T-helper 2 cell treated with Interferon-gamma antibody and Interleukin-4, amounts not matched to agents 5 μg/mL and 100 μg/mL, for 36 hours (primary cell): ENCODE results near the gene PARS2.

Experiments used
- DNase-seq: peaks from one replicate; pipeline ENCODE4 v3.0.0; 2021; ENCODE audit warnings: low spot score
- H3K27ac Mint-ChIP-seq: one replicate; pipeline ENCODE4 v1.8.0; 2021; ENCODE audit warnings: mild to moderate bottlenecking, mixed read lengths
- H3K27me3 Mint-ChIP-seq: one replicate; pipeline ENCODE4 v1.8.0; 2021; ENCODE audit warnings: low read depth, mixed read lengths
- H3K36me3 Mint-ChIP-seq: one replicate; pipeline ENCODE4 v1.8.0; 2021; ENCODE audit warnings: low read depth, mixed read lengths
- H3K4me1 Mint-ChIP-seq: one replicate; pipeline ENCODE4 v1.8.0; 2021; ENCODE audit warnings: low read depth, mixed read lengths
- H3K4me3 Mint-ChIP-seq: one replicate; pipeline ENCODE4 v1.8.0; 2022; ENCODE audit warnings: mild to moderate bottlenecking, moderate library complexity, mixed read lengths
- H3K9me3 Mint-ChIP-seq: one replicate; pipeline ENCODE4 v1.8.0; 2021; ENCODE audit warnings: mixed read lengths

Gene PARS2

DNA sequence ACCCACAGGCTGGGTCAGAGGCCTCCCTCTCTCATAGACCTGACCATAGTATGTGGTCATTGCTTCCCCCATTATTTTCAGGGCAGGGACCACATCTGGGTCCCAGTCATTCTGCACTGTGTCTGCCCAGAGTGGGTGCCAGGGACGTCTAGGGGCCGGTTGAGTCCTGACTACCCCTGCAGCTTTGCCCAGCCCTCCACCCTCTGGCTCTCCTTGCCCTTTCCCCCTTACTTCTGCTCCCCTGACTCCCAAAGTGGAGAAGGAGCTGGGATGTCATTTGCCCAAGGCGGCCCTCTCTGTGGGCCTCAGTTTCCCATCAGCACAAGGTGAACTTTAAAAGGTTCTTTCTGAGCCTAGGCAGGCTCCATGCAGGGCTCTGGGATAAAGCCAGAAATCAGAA lies 41.1 kb upstream of the PARS2 start:
- no peak overlapping the region for H3K27ac Mint-ChIP-seq
- no peaks in the 10 kb centered on the region for H3K27me3 Mint-ChIP-seq
- H3K4me3 Mint-ChIP-seq = no peak overlapping the region
- no peaks in the 10 kb centered on the region for H3K36me3 Mint-ChIP-seq
- H3K4me1 Mint-ChIP-seq = peaks cover 32% of the 10 kb centered on the region
- DNase-seq = no peak
- H3K9me3 Mint-ChIP-seq = no peaks in the 10 kb centered on the region

GRCh38 chr1:54804471-54805132 lies 40.3 kb upstream of the PARS2 start:
- no peaks in the 10 kb centered on the region for H3K9me3 Mint-ChIP-seq
- H3K27ac Mint-ChIP-seq = peak overlapping the region; percentile 26
- H3K4me3 Mint-ChIP-seq = no peak overlapping the region
- no peaks in the 10 kb centered on the region for H3K27me3 Mint-ChIP-seq
- peaks cover 38% of the 10 kb centered on the region for H3K4me1 Mint-ChIP-seq
- DNase-seq = peak; percentile 35
- H3K36me3 Mint-ChIP-seq = no peaks in the 10 kb centered on the region

GRCh38 chr1:54803761-54804470 lies 39.6 kb upstream of the PARS2 start:
- H3K4me3 Mint-ChIP-seq = no peak overlapping the region
- H3K27ac Mint-ChIP-seq = peak overlapping the region; percentile 26

DNA sequence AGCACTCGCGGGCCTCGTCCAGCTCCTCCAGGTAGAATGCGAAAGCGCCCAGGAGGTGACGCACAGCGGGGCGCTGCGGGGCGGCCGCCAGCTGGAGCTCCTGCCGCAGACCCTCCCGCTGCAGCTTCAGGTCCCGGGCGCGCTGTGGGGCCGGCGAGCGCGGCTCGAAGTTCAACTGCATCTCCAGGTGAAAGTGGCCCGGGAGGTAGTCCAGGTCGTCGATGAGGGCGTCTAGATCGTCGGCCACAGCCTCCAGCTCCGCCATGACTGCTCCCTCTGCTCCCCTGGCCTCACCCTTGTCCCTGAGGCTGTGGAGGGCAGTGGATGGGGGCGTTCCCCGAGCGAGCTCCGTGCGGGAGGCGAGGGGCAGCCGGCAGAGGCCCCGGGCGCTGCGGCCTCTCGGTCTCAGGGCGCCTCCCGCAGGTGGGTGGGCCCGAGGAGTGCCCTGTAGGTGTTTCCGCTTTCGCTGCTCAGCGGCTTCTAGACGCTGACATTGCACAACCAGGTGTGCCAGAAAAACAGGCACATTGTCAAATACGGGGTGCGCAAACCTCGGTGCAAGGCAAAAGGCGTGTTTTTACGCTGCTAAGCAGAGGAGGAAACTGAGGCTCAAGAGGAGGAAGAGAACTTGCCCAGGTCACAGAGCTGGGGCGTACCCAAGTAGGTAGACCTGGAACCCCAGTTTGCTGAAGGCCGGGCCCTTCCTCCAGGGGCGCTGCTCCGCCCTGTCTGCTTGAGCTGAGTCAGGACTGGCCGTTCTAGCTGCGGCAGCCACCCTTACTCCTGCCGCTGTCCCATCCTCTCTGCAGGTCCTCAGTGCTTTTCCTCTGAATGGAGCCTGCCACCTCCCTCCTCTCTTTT lies 36.8 kb upstream of the PARS2 start, which contains the start of gene TTC22:
TSS of gene TTC22 (minus strand) at position 425 of the 861 bp plus-strand sequence. CDS start at position 265, 160 bp downstream.
- peak; percentile 63 for DNase-seq
- peak within 1 kb of the TSS; percentile 92 for H3K4me3 Mint-ChIP-seq
- peaks cover 40% of the 10 kb centered on the region for H3K4me1 Mint-ChIP-seq
- peak within 1 kb of the TSS; percentile 79 for H3K27ac Mint-ChIP-seq
- no peaks in the 10 kb centered on the region for H3K9me3 Mint-ChIP-seq
- H3K27me3 Mint-ChIP-seq = no peaks in the 10 kb centered on the region
- no peaks in the 10 kb centered on the region for H3K36me3 Mint-ChIP-seq

More at GRCh38 chr1:54803761-54804470, 39.6 kb upstream of the PARS2 start:
- DNase-seq = no peak
- Mint-ChIP-seq H3K4me1 (peaks cover 45% of the 10 kb centered on the region), H3K36me3 (no peaks in the 10 kb centered on the region), H3K9me3 (no peaks in the 10 kb centered on the region), H3K27me3 (no peaks in the 10 kb centered on the region)

DNA sequence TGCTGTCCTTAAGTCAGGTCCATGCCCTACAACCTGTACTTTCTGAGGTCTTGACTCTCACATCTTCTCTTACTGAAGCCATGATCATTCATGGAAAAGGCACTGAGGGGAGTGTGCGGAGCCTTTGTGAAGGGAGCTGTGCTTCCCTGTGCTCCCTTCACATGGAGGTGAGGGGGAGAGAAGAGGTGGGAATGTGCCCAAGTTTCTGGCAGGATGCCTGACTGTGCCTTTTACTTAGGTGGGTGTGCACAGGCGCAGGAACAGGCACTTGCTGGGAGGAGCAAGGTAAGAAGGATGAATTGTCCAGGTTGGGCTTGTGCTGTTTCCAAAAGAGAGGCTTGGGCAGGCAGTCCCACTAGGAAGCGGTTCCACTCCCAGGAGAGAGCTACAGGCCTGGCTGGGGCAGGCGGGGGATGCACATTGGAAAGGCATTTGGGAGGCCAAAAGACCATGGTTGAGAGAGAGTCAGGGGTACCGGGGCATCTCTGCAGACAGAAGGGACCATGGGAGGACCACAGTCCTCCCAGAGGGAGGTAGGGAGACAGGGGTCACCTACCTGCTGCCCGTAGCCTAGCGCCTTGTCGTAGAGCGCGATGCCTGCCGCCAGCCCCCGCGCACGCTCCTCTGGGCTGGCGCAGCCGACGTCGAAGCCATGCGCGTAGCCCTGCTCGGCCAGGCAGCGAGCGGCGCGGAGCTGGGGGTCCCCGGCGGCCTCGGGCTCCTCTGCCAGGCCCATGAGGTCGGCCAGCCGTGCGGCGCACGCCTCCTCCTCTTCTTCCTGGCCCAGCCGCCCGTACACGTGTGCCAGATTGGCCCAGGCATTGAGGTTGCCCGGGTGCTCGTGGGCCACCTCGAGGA lies 35.9 kb upstream of the PARS2 start:
- Mint-ChIP-seq H3K27me3 (no peaks in the 10 kb centered on the region), H3K4me1 (peaks cover 40% of the 10 kb centered on the region), H3K4me3 (peak overlapping the region; percentile 92), H3K27ac (peak overlapping the region; percentile 42), H3K36me3 (no peaks in the 10 kb centered on the region), H3K9me3 (no peaks in the 10 kb centered on the region)
- no peak for DNase-seq

DNA sequence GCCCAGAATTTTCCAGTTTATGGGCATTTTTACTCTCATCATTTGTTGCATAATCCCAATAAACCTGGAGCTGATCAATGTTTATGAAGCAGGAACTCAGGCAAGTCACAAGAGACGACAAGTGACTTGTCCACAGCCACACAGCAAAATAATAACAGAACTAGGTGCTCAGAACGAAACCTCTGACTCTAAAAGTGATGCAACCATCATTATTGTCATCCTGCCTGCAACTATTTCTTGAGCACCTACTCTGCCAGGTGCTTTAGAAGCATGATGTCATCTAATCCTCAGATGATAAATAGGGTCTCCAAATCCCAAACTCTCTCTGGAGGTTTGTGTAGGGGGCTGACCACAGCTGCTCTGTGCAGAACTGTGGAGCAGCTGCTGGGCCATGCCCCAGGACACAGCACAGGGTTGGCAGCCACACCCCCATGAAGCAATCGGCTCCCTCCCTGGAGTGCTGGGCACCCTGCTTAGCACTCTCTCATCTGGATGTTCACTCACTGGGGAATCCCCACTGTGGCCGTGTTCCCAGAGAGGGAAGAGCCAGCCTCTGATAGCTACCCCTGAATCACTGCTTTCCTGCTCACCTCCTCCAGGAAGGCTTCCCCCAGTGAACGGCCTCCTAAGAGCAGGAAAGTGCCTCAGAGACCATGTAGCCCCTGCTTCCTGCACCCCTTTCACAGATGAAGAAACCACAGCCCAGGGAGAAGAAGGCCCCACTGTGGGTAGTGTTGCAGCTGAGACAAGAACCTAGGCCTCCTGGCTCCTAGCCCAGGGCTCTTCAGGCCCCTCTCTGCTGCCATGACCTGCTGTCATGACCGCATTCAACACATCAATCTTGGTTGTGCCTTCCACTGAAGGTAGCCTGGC lies 34.7 kb upstream of the PARS2 start:
- peak overlapping the region; percentile 61 for H3K27ac Mint-ChIP-seq
- peak overlapping the region; percentile 78 for H3K4me3 Mint-ChIP-seq
- H3K9me3 Mint-ChIP-seq = no peaks in the 10 kb centered on the region
- no peaks in the 10 kb centered on the region for H3K27me3 Mint-ChIP-seq
- H3K4me1 Mint-ChIP-seq = peaks cover 33% of the 10 kb centered on the region
- peak; percentile 29 for DNase-seq
- no peaks in the 10 kb centered on the region for H3K36me3 Mint-ChIP-seq

DNA sequence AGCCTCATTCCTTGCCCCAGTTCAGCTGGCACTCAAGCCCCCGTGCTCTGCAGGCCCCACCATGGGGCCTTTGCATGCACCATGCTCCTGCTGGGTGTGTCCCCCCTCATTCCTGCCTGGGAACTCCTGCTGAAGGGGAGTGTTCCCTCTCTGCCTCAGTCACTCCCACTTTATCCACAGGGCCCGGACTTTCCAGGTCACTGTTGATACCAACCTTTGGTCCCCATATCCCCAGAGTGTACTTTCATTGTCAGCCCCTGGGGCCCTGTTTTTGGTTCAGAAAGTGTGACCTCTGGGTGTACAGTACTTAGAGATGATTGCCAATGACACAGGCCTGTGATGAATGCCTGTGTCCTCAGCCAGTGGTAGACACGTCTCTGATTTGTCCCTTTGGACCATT lies 33.9 kb upstream of the PARS2 start:
- H3K27ac Mint-ChIP-seq = no peak overlapping the region

DNA sequence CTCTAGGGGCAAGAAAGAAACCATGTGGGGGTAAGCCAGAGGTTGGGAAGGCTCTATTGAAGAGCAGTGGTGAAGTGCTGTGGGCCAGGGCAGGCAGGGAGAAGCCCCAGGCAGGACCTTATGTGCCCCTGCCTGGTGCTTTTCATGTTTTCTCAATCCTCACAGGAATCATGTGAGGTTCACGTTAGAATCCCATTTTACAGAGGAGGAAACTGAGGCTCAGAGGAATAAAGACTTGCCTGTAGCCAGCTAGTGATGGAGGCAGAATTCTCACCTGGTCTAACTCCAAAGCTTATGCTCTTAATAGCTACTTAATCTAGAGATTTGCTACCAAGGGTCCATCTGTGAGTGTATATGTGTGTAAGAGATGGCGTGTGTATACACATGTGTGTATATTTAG lies 32.6 kb upstream of the PARS2 start:
- Mint-ChIP-seq H3K9me3 (peaks cover 3% of the 10 kb centered on the region), H3K4me1 (peaks cover 30% of the 10 kb centered on the region), H3K36me3 (no peaks in the 10 kb centered on the region), H3K27ac (no peak overlapping the region), H3K4me3 (no peak overlapping the region), H3K27me3 (no peaks in the 10 kb centered on the region)
- no peak for DNase-seq

More for the DNA sequence above, 33.9 kb upstream of the PARS2 start:
- Mint-ChIP-seq H3K4me3 (no peak overlapping the region), H3K9me3 (no peaks in the 10 kb centered on the region), H3K36me3 (no peaks in the 10 kb centered on the region), H3K4me1 (peaks cover 31% of the 10 kb centered on the region), H3K27me3 (no peaks in the 10 kb centered on the region)
- DNase-seq = no peak

- H3K4me3 Mint-ChIP-seq = no peak overlapping the region
- H3K4me1 Mint-ChIP-seq = peaks cover 24% of the 10 kb centered on the region
- H3K36me3 Mint-ChIP-seq = no peaks in the 10 kb centered on the region
- H3K27me3 Mint-ChIP-seq = no peaks in the 10 kb centered on the region
- H3K9me3 Mint-ChIP-seq = peaks cover 7% of the 10 kb centered on the region
- H3K27ac Mint-ChIP-seq = no peak overlapping the region
- no peak for DNase-seq
Observed at GRCh38 chr1:54795841-54796468, 31.6 kb upstream of the PARS2 start.

DNA sequence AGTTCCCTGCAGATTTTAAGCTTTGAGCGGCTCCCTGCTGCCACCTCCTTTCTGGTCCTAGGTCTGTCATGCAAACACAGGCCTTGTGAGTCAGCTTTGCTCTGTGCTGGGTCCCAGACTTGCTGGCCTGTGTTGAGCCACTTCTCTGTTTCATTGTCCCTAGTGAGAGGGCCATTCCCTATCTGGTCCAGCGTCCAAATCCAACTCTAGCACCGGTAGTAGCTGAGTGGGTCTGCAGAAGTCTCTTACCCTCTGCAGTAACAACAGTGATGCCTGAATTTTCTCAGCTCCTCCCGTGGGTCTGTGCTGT lies 31.0 kb upstream of the PARS2 start:
- peaks cover 24% of the 10 kb centered on the region for H3K4me1 Mint-ChIP-seq
- H3K27me3 Mint-ChIP-seq = no peaks in the 10 kb centered on the region
- DNase-seq = no peak
- H3K4me3 Mint-ChIP-seq = no peak overlapping the region
- no peaks in the 10 kb centered on the region for H3K36me3 Mint-ChIP-seq
- H3K9me3 Mint-ChIP-seq = peaks cover 7% of the 10 kb centered on the region
- no peak overlapping the region for H3K27ac Mint-ChIP-seq

DNA sequence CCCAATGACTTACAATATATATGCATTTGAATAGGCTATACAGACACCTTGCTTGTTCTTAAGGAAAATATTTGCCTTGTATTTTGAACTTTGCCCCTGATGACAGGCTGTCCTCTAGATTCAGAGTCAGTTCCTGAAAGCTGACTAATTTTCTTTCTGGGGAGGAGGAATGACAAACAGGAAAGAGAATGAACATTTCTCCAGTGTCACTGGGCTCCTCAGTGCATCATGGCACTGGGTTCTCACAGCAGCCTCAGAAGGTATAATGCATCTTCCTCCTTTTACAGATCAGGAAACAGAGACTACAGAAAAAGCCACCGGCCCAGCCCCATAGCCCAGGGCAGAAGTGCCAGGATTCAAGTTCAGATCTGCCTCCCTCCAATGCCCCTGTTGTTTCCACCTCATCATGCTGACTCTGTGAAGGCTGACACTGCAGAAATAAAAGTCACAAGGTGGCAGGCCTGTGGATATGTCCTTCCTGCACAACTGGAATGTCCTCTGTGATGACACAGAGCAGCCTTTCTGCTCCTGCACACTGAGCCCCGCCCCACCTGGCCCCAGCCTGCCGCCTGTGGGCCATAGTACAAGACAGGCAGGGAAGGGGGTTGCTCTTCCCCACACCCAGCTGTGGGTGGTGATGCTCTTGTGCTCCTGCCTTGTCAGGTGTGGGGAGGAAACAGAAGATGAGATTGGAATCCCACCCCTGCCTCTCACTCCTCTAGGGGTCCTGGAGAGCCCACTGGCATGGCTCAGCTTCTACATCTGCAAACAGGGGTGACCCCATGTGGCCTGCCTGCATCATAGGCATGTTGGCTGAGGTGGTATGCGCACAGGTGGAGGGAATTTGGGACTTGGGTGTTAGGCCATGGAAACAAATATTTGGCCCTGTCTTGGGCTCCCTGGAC lies 30.4 kb upstream of the PARS2 start:
- Mint-ChIP-seq H3K9me3 (peaks cover 7% of the 10 kb centered on the region), H3K4me1 (peaks cover 19% of the 10 kb centered on the region), H3K4me3 (no peak overlapping the region), H3K27me3 (no peaks in the 10 kb centered on the region), H3K27ac (no peak overlapping the region), H3K36me3 (no peaks in the 10 kb centered on the region)
- no peak for DNase-seq
